CD4-positive, alpha-beta T cell (primary cell): ENCODE measurements around the gene GPC5. TPM values are rescaled to one million over a fixed set of nuclear protein-coding genes. Genes with fewer than 3 reads are reported as not detected.

Source experiments
- ATAC-seq: fragments of 200-7000 bp; cut with Tn5 transposase; one replicate; pipeline ENCODE4 v1.10.0; 2022; ENCODE audit warnings: mild to moderate bottlenecking; ENCODE audit not compliant: poor library complexity
- CTCF ChIA-PET: fragments of 350-600 bp; sonication (Branson Sonifier 250); formaldehyde crosslinking; loops from one replicate; lab custom pipeline; 2021; ENCODE audit warnings: antibody characterized with exemption, inconsistent platforms; lab: Charles Lee
- POLR2A ChIA-PET: fragments of 350-600 bp; sonication (Branson Sonifier 250); formaldehyde crosslinking; loops from one replicate; lab custom pipeline; 2021; ENCODE audit warnings: antibody characterized with exemption, inconsistent platforms; lab: Charles Lee
- DNase-seq, 14 experiments: peaks; one replicate each; pipeline ENCODE4 v3.0.0-alpha.2; 2013 to 2020; ENCODE audit warnings: mixed read lengths in 2 of 14
- H3K27ac ChIP-seq, 2 donors: one replicate each; pipeline versions ENCODE4 v1.5.1 to v1.7.0; 2013; ENCODE audit warnings: low read length in 2 of 2, low read depth in 1 of 2, mild to moderate bottlenecking in 1 of 2
- H3K27me3 ChIP-seq, 2 experiments: 1 replicate in 1 of 2; 2 replicates in 1 of 2; pipeline versions ENCODE4 v1.6.1 to v1.7.0; 2013; ENCODE audit warnings: low read length in 2 of 2, control low read depth in 1 of 2, mild to moderate bottlenecking in 1 of 2, moderate library complexity in 1 of 2; ENCODE audit not compliant: insufficient read depth in 2 of 2, control insufficient read depth in 1 of 2
- H3K36me3 ChIP-seq: one replicate; pipeline ENCODE4 v1.6.1; 2013; ENCODE audit warnings: low read length, control low read depth; ENCODE audit not compliant: insufficient read depth
- H3K4me1 ChIP-seq: one replicate; pipeline ENCODE4 v1.6.1; 2013; ENCODE audit warnings: low read length, control low read depth; ENCODE audit not compliant: insufficient read depth
- H3K4me3 ChIP-seq: one replicate; pipeline ENCODE4 v1.5.1; 2013; ENCODE audit warnings: mild to moderate bottlenecking, low read length, moderate library complexity
- H3K9me3 ChIP-seq, 2 experiments: 1 replicate in 1 of 2; 2 replicates in 1 of 2; pipeline versions ENCODE4 v1.6.1 to v1.7.0; 2013; ENCODE audit warnings: low read length in 2 of 2, mild to moderate bottlenecking in 2 of 2, control low read depth in 1 of 2, moderate library complexity in 1 of 2; ENCODE audit not compliant: control insufficient read depth in 1 of 2, insufficient read depth in 1 of 2
- H3K27ac Mint-ChIP-seq: one replicate; pipeline ENCODE4 v1.8.0; 2020; ENCODE audit warnings: mixed read lengths
- H3K27me3 Mint-ChIP-seq: one replicate; pipeline ENCODE4 v1.8.0; 2021; ENCODE audit warnings: mixed read lengths
- H3K36me3 Mint-ChIP-seq: one replicate; pipeline ENCODE4 v1.8.0; 2021; ENCODE audit warnings: low read depth, mixed read lengths
- H3K4me1 Mint-ChIP-seq: one replicate; pipeline ENCODE4 v1.8.0; 2021; ENCODE audit warnings: low read depth, mixed read lengths
- H3K4me3 Mint-ChIP-seq: one replicate; pipeline ENCODE4 v1.8.0; 2020; ENCODE audit warnings: mild to moderate bottlenecking, mixed read lengths
- H3K9me3 Mint-ChIP-seq: one replicate; pipeline ENCODE4 v1.8.0; 2020; ENCODE audit warnings: mixed read lengths
- intact Hi-C, 2 experiments: fragments of 100-400 bp; cut with DNase I in 1 of 2; cut with micrococcal nuclease in 1 of 2; formaldehyde crosslinking; loops; one replicate each; pipeline versions ENCODE4 v1.15.1 to v1.9.0; 2023 to 2025; cut with DNase I, micrococcal nuclease
- total RNA-seq, 174 experiments: library from RNA in 2 of 174; stranded (reverse) in 2 of 174; gene quantifications; one replicate each; pipeline ENCODE4 v1.2.3 and lab custom pipeline; 2021 to 2026
- TF ChIP-seq, protein P1 (sequence below): fragments of 200-600 bp; IDR thresholded peaks from one replicate; pipeline ENCODE4 v1.8.0; 2022; ENCODE audit warnings: antibody characterized with exemption, mild to moderate bottlenecking

Gene GPC5
- total RNA-seq, 2 experiments from 2014 or later = not detected

GRCh38 chr13:92833071-92833470 lies 1434.7 kb downstream of the GPC5 start:
- TF ChIP-seq, protein P1, sequence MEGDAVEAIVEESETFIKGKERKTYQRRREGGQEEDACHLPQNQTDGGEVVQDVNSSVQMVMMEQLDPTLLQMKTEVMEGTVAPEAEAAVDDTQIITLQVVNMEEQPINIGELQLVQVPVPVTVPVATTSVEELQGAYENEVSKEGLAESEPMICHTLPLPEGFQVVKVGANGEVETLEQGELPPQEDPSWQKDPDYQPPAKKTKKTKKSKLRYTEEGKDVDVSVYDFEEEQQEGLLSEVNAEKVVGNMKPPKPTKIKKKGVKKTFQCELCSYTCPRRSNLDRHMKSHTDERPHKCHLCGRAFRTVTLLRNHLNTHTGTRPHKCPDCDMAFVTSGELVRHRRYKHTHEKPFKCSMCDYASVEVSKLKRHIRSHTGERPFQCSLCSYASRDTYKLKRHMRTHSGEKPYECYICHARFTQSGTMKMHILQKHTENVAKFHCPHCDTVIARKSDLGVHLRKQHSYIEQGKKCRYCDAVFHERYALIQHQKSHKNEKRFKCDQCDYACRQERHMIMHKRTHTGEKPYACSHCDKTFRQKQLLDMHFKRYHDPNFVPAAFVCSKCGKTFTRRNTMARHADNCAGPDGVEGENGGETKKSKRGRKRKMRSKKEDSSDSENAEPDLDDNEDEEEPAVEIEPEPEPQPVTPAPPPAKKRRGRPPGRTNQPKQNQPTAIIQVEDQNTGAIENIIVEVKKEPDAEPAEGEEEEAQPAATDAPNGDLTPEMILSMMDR = no peak
- Mint-ChIP-seq H3K9me3 (no peaks in the 10 kb centered on the region), H3K27me3 (no peaks in the 10 kb centered on the region), H3K36me3 (no peaks in the 10 kb centered on the region), H3K27ac (no peak overlapping the region), H3K4me1 (no peaks in the 10 kb centered on the region), H3K4me3 (no peak overlapping the region)
- Histone ChIP-seq H3K4me1 (no peaks in the 10 kb centered on the region), H3K36me3 (no peaks in the 10 kb centered on the region), H3K9me3 (peaks cover 0 to under 1% of the 10 kb centered on the region in 2 experiments), H3K4me3 (no peak overlapping the region), H3K27me3 (no peaks in the 10 kb centered on the region), H3K27ac (no peak overlapping the region)
- ATAC-seq = no peak
- POLR2A ChIA-PET = no interaction called here
- intact Hi-C loops = no loop called here
- no peak for DNase-seq
- CTCF ChIA-PET = no interaction called here

- POLR2A ChIA-PET = no interaction called here
- Histone ChIP-seq H3K27ac (no peak overlapping the region), H3K4me3 (no peak overlapping the region), H3K9me3 (peaks cover 0 to 4% of the 10 kb centered on the region in 2 experiments), H3K4me1 (no peaks in the 10 kb centered on the region), H3K36me3 (no peaks in the 10 kb centered on the region), H3K27me3 (no peaks in the 10 kb centered on the region)
- no peak overlapping the region for H3K27ac Mint-ChIP-seq
- CTCF ChIA-PET = no interaction called here
- no peak overlapping the region for H3K4me3 Mint-ChIP-seq
- no peak for DNase-seq
- H3K36me3 Mint-ChIP-seq = no peaks in the 10 kb centered on the region
- no peaks in the 10 kb centered on the region for H3K4me1 Mint-ChIP-seq
- no peaks in the 10 kb centered on the region for H3K9me3 Mint-ChIP-seq
- no peaks in the 10 kb centered on the region for H3K27me3 Mint-ChIP-seq
- TF ChIP-seq, protein P1 = no peak
- ATAC-seq = no peak
- intact Hi-C loops = no loop called here
These were observed 1437.8 kb downstream of the GPC5 start for GRCh38 chr13:92836171-92836570.

DNA sequence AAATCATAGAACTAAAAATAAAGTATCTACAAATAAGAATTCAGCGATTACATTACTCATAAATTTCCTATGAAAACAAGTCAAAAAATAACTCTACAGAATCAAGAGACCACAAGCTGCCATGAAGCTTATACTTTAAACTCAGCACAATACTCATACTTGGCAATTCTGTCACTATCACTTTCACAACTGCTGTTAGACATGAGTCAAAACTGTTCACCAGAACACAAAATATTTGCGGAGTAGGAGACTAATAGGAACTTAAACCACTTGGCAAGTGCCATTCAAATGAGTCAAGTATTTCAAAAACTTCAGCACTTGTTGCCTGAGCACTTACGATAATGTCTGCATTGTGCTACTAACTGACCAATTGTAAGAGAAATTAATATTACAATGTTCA lies 1440.4 kb downstream of the GPC5 start:
- Histone ChIP-seq H3K36me3 (no peaks in the 10 kb centered on the region), H3K4me1 (no peaks in the 10 kb centered on the region), H3K27me3 (no peaks in the 10 kb centered on the region), H3K9me3 (peaks cover 0 to 4% of the 10 kb centered on the region in 2 experiments), H3K4me3 (no peak overlapping the region), H3K27ac (no peak overlapping the region)
- ChIA-PET CTCF (no interaction called here), POLR2A (no interaction called here)
- TF ChIP-seq, protein P1 = no peak
- no peak overlapping the region for H3K27ac Mint-ChIP-seq
- H3K27me3 Mint-ChIP-seq = no peaks in the 10 kb centered on the region
- H3K9me3 Mint-ChIP-seq = peaks cover 4% of the 10 kb centered on the region
- no peaks in the 10 kb centered on the region for H3K4me1 Mint-ChIP-seq
- no peaks in the 10 kb centered on the region for H3K36me3 Mint-ChIP-seq
- H3K4me3 Mint-ChIP-seq = no peak overlapping the region
- DNase-seq (no peak), ATAC-seq (no peak)
- intact Hi-C loops = no loop called here
